Uterus (tissue), 2 donors: Measurements from ENCODE around the gene SPP2.

ENCODE experiments used
- CTCF ChIP-seq, 4 experiments: fragments of 200-600 bp in 2 of 4; fragments of 450-650 bp in 2 of 4; sonication (generic) in 2 of 4; IDR thresholded peaks; one replicate each; pipeline ENCODE4 v1.5.1; 2016 to 2019; ENCODE audit warnings: antibody characterized with exemption in 4 of 4, mild to moderate bottlenecking in 2 of 4, moderate library complexity in 1 of 4
- POLR2A ChIP-seq, 2 donors: fragments of 450-650 bp; IDR thresholded peaks; one replicate each; pipeline ENCODE4 v1.6.1; 2016; ENCODE audit warnings: antibody characterized with exemption in 2 of 2, mild to moderate bottlenecking in 1 of 2, moderate library complexity in 1 of 2

GRCh38 chr2:234044157-234044556, 6.3 kb upstream of the SPP2 start:
- TF ChIP-seq CTCF (IDR thresholded peaks at IDR 0.05) (no peak), POLR2A (IDR thresholded peaks at IDR 0.05) (no peak)
